ENCODE results near the gene PKD1.
"Not testable (repeated sequence)": the region's sequence is repeated elsewhere in the genome, so short reads cannot be mapped to it uniquely, and the experiment has no call there.

The PKD1 gene

DNA sequence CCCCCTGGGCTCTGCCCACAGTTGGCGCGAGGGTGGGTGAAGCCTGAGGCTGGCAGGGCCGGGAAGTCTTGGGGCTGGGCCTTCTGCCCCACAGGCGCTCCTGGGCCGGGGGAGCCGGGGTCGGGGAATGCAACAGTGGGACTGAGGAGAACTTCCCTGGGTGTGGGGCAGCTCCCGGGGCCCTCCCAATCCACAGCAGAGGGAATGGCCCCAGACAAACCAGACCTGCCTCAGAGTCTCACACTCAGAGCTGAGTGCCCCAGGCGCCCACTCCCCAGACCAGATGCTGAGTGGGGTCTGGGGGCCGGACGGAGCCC is 11.4 kb downstream of the PKD1 start:
- not testable (repeated sequence) for H3K4me1 ChIP-seq (ENCODE audit: control insufficient read depth, insufficient read depth, low read length); H3K36me3 ChIP-seq (ENCODE audit: control insufficient read depth in 2 of 2, insufficient read depth in 1 of 2, low read length in 2 of 2); H3K9me3 ChIP-seq (ENCODE audit: control insufficient read depth, insufficient read depth, low read depth, low read length)
- H3K4me3 ChIP-seq (ENCODE audit: low read depth, low read length), result peak overlapping the region; percentile 32
- H3K27ac ChIP-seq (ENCODE audit: extremely low read depth, low read depth, low read length), result peak overlapping the region; percentile 91
- ChIA-PET POLR2A (interaction anchor here (2.3 kb wide), 1 partner anchor 31 kb away, joined by 12 read pairs; the partner anchor contains the start of gene TRAF7), CTCF (interaction anchor here (0.6 to 1.1 kb wide), 2 partner anchors 104 to 105 kb away, joined by 3 read pairs; no protein-coding TSS in a partner anchor)
- TF ChIP-seq, protein P1, sequence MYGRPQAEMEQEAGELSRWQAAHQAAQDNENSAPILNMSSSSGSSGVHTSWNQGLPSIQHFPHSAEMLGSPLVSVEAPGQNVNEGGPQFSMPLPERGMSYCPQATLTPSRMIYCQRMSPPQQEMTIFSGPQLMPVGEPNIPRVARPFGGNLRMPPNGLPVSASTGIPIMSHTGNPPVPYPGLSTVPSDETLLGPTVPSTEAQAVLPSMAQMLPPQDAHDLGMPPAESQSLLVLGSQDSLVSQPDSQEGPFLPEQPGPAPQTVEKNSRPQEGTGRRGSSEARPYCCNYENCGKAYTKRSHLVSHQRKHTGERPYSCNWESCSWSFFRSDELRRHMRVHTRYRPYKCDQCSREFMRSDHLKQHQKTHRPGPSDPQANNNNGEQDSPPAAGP (tag by site-specific recombination; IDR thresholded peaks at IDR 0.05), result peak; percentile 33; the same call in 1 of the 2 replicates
- 0 out of 2 replicates have a peak, but pooled peaks have one; percentile 11 for TF ChIP-seq ZNF341 (tag by site-specific recombination; IDR thresholded peaks at IDR 0.05; ENCODE audit: low read depth)

DNA sequence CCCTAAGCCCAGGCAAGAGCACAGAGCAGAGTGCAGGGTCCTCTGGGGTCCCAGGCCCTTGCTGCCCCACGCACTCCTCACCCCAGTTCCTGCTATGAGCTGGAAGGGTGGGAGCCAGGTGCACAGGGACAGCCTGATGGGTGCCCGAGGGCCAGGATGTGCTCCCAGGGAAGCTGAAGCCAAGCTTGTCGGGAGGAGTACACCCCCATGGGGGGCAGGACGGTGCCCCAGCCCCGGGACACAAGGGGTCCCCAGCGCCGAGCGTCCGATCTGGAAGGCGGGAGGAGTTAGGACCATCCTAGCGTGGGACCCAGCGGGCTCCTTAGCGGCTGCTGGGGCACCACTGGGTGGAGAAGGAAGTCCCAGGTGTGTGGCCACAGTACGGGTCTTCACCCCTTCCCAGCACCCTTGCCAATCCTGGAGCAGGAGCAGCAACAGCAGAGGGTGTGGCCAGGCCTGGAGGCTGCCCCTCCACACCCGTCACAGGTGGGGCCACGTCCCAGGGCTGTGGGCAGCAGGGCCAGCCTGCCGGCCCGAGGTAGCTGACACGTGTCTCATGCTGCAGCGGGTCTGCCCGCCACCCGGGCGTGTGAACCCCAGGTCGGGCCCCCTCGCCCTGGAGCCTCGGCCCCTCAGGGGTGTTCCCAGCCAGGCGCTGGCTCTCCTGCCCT is 11.9 kb downstream of the PKD1 start:
- ChIA-PET POLR2A (interaction anchor here (2.3 kb wide), 1 partner anchor 31 kb away, joined by 12 read pairs; the partner anchor contains the start of gene TRAF7), CTCF (interaction anchor here (0.6 kb wide), 1 partner anchor 105 kb away, joined by 3 read pairs; no protein-coding TSS in a partner anchor)
- H3K27ac ChIP-seq (ENCODE audit: extremely low read depth, low read depth, low read length), result peak overlapping the region; percentile 91; the same call in 1 of the 2 replicates
- TF ChIP-seq, protein P2, sequence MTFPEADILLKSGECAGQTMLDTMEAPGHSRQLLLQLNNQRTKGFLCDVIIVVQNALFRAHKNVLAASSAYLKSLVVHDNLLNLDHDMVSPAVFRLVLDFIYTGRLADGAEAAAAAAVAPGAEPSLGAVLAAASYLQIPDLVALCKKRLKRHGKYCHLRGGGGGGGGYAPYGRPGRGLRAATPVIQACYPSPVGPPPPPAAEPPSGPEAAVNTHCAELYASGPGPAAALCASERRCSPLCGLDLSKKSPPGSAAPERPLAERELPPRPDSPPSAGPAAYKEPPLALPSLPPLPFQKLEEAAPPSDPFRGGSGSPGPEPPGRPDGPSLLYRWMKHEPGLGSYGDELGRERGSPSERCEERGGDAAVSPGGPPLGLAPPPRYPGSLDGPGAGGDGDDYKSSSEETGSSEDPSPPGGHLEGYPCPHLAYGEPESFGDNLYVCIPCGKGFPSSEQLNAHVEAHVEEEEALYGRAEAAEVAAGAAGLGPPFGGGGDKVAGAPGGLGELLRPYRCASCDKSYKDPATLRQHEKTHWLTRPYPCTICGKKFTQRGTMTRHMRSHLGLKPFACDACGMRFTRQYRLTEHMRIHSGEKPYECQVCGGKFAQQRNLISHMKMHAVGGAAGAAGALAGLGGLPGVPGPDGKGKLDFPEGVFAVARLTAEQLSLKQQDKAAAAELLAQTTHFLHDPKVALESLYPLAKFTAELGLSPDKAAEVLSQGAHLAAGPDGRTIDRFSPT (tag by site-specific recombination; IDR thresholded peaks at IDR 0.05), result peak; percentile 14; the same call in 1 of the 2 replicates
- TF ChIP-seq KLF1 (tag by site-specific recombination; IDR thresholded peaks at IDR 0.05), result peak; percentile 39
- H3K36me3 ChIP-seq (ENCODE audit: control insufficient read depth in 2 of 2, insufficient read depth in 1 of 2, low read length in 2 of 2); H3K9me3 ChIP-seq (ENCODE audit: control insufficient read depth, insufficient read depth, low read depth, low read length); H3K4me1 ChIP-seq (ENCODE audit: control insufficient read depth, insufficient read depth, low read length); H3K4me3 ChIP-seq (ENCODE audit: low read depth, low read length): not testable (repeated sequence)

DNA sequence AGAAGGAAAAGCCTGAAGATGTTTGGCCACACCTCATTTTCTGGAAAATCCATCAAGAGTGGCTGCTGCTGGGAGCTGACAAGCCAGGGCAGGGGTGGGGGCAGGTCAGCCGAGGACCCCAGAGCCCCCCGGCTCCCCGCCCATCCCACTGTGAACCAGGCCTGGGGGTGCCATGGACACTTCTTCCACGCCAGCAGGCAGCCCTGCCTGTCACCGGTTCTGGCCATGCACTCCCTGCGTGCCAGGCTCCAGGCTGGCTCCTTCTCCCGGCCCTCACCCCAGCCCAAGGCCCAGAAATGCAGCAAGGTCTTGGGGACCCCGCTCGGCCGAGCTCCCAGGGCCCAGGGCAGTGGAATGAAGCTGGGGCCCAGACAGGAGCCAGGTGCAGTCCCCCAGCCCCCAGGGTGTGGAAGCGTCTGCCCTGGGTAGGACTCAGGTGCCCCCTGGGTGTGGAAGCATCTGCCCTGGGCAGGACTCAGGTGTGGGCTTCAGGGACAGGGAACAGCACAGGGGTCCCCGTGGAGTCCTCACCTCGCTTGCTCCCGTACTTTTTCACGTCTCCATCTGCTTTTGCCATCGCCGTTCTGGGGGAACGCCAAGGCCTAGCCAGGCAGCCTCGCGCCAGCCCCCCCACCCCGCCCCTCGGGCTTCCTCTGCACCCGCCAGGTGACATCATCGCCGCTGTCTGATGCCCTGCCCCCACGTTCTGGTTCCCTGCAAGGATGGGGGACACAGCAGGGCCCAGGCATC is 12.6 kb downstream of the PKD1 start:
- H3K9me3 ChIP-seq (ENCODE audit: control insufficient read depth, insufficient read depth, low read depth, low read length); H3K4me1 ChIP-seq (ENCODE audit: control insufficient read depth, insufficient read depth, low read length); H3K36me3 ChIP-seq (ENCODE audit: control insufficient read depth in 2 of 2, insufficient read depth in 1 of 2, low read length in 2 of 2); CTCF ChIA-PET; H3K27ac ChIP-seq (ENCODE audit: extremely low read depth, low read depth, low read length); H3K4me3 ChIP-seq (ENCODE audit: low read depth, low read length): not testable (repeated sequence)
- POLR2A ChIA-PET, result interaction anchor here (2.5 kb wide), 1 partner anchor 32 kb away, joined by 9 read pairs; the partner anchor contains the start of gene TRAF7

DNA sequence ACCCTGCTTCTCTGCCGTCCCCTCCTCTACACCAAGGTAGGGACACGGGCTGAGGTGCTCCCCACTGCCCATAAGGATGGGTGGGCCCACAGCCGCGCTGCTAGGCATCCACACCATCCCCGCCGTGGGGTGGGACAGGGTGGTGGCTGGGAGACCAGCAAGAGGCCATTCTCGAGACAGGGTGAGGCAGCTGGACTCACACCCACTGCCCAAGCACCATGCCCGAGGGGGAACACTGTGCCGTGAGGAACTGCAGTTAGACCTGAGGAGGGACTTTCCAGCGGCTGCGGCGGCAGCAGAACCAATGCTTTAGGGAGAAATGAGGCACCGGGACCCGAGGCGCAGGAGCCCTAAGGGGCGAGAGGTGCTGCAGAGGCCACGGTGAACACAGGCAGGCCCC is 13.3 kb downstream of the PKD1 start:
- H3K4me3 ChIP-seq (ENCODE audit: low read depth, low read length), result no peak overlapping the region
- no peaks in the 10 kb centered on the region for H3K36me3 ChIP-seq (ENCODE audit: control insufficient read depth in 2 of 2, insufficient read depth in 1 of 2, low read length in 2 of 2)
- ChIA-PET POLR2A (interaction anchor here (1.1 to 2.5 kb wide), 2 partner anchors 18 to 33 kb away, joined by 3 to 9 read pairs; partner anchors contain the start of gene TRAF7), CTCF (no interaction called here)
- H3K27ac ChIP-seq (ENCODE audit: extremely low read depth, low read depth, low read length), result no peak overlapping the region
- no peaks in the 10 kb centered on the region for H3K9me3 ChIP-seq (ENCODE audit: control insufficient read depth, insufficient read depth, low read depth, low read length)
- peaks cover 10% of the 10 kb centered on the region for H3K4me1 ChIP-seq (ENCODE audit: control insufficient read depth, insufficient read depth, low read length)
- TF ChIP-seq, protein P3, sequence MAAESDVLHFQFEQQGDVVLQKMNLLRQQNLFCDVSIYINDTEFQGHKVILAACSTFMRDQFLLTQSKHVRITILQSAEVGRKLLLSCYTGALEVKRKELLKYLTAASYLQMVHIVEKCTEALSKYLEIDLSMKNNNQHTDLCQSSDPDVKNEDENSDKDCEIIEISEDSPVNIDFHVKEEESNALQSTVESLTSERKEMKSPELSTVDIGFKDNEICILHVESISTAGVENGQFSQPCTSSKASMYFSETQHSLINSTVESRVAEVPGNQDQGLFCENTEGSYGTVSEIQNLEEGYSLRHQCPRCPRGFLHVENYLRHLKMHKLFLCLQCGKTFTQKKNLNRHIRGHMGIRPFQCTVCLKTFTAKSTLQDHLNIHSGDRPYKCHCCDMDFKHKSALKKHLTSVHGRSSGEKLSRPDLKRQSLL (tag by site-specific recombination; IDR thresholded peaks at IDR 0.05), result no peak
- no peak for TF ChIP-seq ZNF837 (tag by site-specific recombination; IDR thresholded peaks at IDR 0.05)
- no peak for TF ChIP-seq ZNF37A (tag by site-specific recombination; IDR thresholded peaks at IDR 0.05)
- no peak for TF ChIP-seq GLIS2 (tag by site-specific recombination; IDR thresholded peaks at IDR 0.05)
- TF ChIP-seq, protein P4, sequence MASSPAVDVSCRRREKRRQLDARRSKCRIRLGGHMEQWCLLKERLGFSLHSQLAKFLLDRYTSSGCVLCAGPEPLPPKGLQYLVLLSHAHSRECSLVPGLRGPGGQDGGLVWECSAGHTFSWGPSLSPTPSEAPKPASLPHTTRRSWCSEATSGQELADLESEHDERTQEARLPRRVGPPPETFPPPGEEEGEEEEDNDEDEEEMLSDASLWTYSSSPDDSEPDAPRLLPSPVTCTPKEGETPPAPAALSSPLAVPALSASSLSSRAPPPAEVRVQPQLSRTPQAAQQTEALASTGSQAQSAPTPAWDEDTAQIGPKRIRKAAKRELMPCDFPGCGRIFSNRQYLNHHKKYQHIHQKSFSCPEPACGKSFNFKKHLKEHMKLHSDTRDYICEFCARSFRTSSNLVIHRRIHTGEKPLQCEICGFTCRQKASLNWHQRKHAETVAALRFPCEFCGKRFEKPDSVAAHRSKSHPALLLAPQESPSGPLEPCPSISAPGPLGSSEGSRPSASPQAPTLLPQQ (tag by site-specific recombination; IDR thresholded peaks at IDR 0.05), result peak; percentile 24; the same call in 1 of the 2 replicates
- TF ChIP-seq ZNF155 (tag by site-specific recombination; IDR thresholded peaks at IDR 0.05), result no peak
- no peak for TF ChIP-seq ZNF169 (tag by site-specific recombination; IDR thresholded peaks at IDR 0.05)
- TF ChIP-seq GLIS1 (tag by site-specific recombination; IDR thresholded peaks at IDR 0.05), result no peak
- TF ChIP-seq, protein P2 (tag by site-specific recombination; IDR thresholded peaks at IDR 0.05), result 0 out of 2 replicates have a peak, but pooled peaks have one; percentile 38
- no peak for TF ChIP-seq REPIN1 (tag by site-specific recombination; IDR thresholded peaks at IDR 0.05; ENCODE audit: low read depth)
- TF ChIP-seq ZNF558 (tag by site-specific recombination; IDR thresholded peaks at IDR 0.05), result no peak
- TF ChIP-seq ZNF248 (tag by site-specific recombination; IDR thresholded peaks at IDR 0.05), result no peak
- no peak for TF ChIP-seq ZNF548 (tag by site-specific recombination; IDR thresholded peaks at IDR 0.05)
- TF ChIP-seq ZNF561 (tag by site-specific recombination; IDR thresholded peaks at IDR 0.05; ENCODE audit: borderline replicate concordance), result no peak
